HepG2 (cell line): ENCODE data around the gene TTLL6. TPM values are rescaled to one million over a fixed set of nuclear protein-coding genes. Genes with fewer than 3 reads are reported as not detected.

Experiments used
- ATAC-seq: fragments of 200-7000 bp; cut with Tn5 transposase; 3 replicates; pipeline ENCODE4 v1.9.1; 2020; ENCODE audit warnings: mild to moderate bottlenecking, moderate library complexity
- BruUV-seq: library from RNA; stranded (reverse); fragments of 400-500 nt; replicated peaks from 2 replicates; lab custom pipeline; 2021; lab: Mats Ljungman, UMichigan
- CTCF ChIA-PET: fragments of 300-600 bp; formaldehyde crosslinking; extraction: SDS; loops from one replicate; lab custom pipeline; 2021; ENCODE audit warnings: low total read pairs, inconsistent platforms, low intra/inter-chr PET ratio; lab: Yijun Ruan, JAX
- POLR2A ChIA-PET: fragments of 350-600 bp; sonication (Branson Sonifier 250); formaldehyde crosslinking; loops from one replicate; lab custom pipeline; 2020; ENCODE audit warnings: antibody characterized with exemption, inconsistent platforms; lab: Yijun Ruan, JAX
- DNase-seq: peaks from one replicate; pipeline ENCODE4 v3.0.0-alpha.2; 2015; ENCODE audit warnings: low spot score
- FAIRE-seq: peaks from 3 replicates; lab custom pipeline; 2011; peaks lifted over from hg19 to GRCh38; lab: Jason Lieb, UNC
- H2AFZ ChIP-seq: one replicate; pipeline ENCODE4 v1.6.1; 2011; ENCODE audit warnings: low read length, inconsistent platforms
- H3K27ac ChIP-seq: fragments of 300-600 bp; 3 replicates; pipeline ENCODE4 v1.8.0; 2011; ENCODE audit warnings: mixed run types, mild to moderate bottlenecking, mixed read lengths, low read length, inconsistent platforms; ENCODE audit not compliant: insufficient read depth; ENCODE audit errors: extremely low read length
- H3K27me3 ChIP-seq, 2 experiments: fragments of 200-600 bp in 1 of 2; 2 replicates in 1 of 2; 3 replicates in 1 of 2; pipeline versions ENCODE4 v1.6.0 to v1.8.0; 2011; ENCODE audit warnings: low read length in 2 of 2, mild to moderate bottlenecking in 2 of 2, moderate library complexity in 2 of 2, inconsistent platforms in 1 of 2; ENCODE audit not compliant: insufficient read depth in 2 of 2, control insufficient read depth in 1 of 2
- H3K36me3 ChIP-seq, 2 experiments: fragments of 200-600 bp in 1 of 2; replicated peaks in 1 of 2; 2 replicates in 1 of 2; 3 replicates in 1 of 2; pipeline versions ENCODE4 v1.5.1 to v1.8.0; 2011; ENCODE audit warnings: low read length in 2 of 2, inconsistent platforms in 1 of 2; ENCODE audit not compliant: insufficient read depth in 2 of 2, control insufficient read depth in 1 of 2
- H3K4me1 ChIP-seq: 2 replicates; pipeline ENCODE4 v1.5.1; 2012; ENCODE audit warnings: low read length, inconsistent platforms; ENCODE audit not compliant: insufficient read depth
- H3K4me2 ChIP-seq: 2 replicates; pipeline ENCODE4 v1.6.0; 2011; ENCODE audit warnings: low read depth, low read length, inconsistent platforms
- H3K4me3 ChIP-seq, 3 experiments: fragments of 200-600 bp in 1 of 3; sonication (generic), shearing (Covaris generic) in 1 of 3; replicated peaks in 1 of 3; 2 replicates each; pipeline ENCODE4 v1.5.1; 2011 to 2016; ENCODE audit warnings: low read length in 3 of 3, inconsistent platforms in 2 of 3, low read depth in 2 of 3, mild to moderate bottlenecking in 2 of 3, control low read depth in 1 of 3, mixed read lengths in 1 of 3; ENCODE audit not compliant: insufficient read depth in 1 of 3
- H3K79me2 ChIP-seq: one replicate; pipeline ENCODE4 v1.6.1; 2011; ENCODE audit warnings: low read length, inconsistent platforms; ENCODE audit not compliant: insufficient read depth
- H3K9ac ChIP-seq: 2 replicates; pipeline ENCODE4 v1.6.0; 2011; ENCODE audit warnings: mild to moderate bottlenecking, low read depth, low read length, inconsistent platforms; ENCODE audit not compliant: insufficient read depth
- H3K9me3 ChIP-seq: 2 replicates; pipeline ENCODE4 v1.5.1; 2012; ENCODE audit warnings: mild to moderate bottlenecking, low read length
- H4K20me1 ChIP-seq: 2 replicates; pipeline ENCODE4 v1.6.0; 2011; ENCODE audit warnings: inconsistent platforms, mild to moderate bottlenecking, low read length, moderate library complexity; ENCODE audit not compliant: insufficient read depth
- ARID5B ChIP-seq: IDR thresholded peaks from 2 replicates; pipeline ENCODE4 v1.4.0; 2020; ENCODE audit warnings: mild to moderate bottlenecking, missing genetic modification reagents
- LCORL ChIP-seq, 2 experiments: fragments of 450-650 bp in 1 of 2; sonication (generic) in 1 of 2; formaldehyde crosslinking in 1 of 2; IDR thresholded peaks; 2 replicates each; pipeline versions ENCODE4 v1.5.0 to v1.6.1; 2017 to 2020; ENCODE audit warnings: antibody characterized with exemption in 1 of 2, missing genetic modification reagents in 1 of 2
- PATZ1 ChIP-seq: sonication (generic); formaldehyde crosslinking; IDR thresholded peaks from 2 replicates; pipeline ENCODE4 v1.4.0; 2020; ENCODE audit warnings: missing genetic modification reagents
- POLR2G ChIP-seq: fragments of 200-400 bp; formaldehyde crosslinking; IDR thresholded peaks from 2 replicates; pipeline ENCODE4 v1.6.1; 2018; ENCODE audit warnings: mild to moderate bottlenecking, low read depth, low read length, moderate library complexity
- RARA ChIP-seq: IDR thresholded peaks from 2 replicates; pipeline ENCODE4 v1.6.1; 2016; ENCODE audit warnings: missing genetic modification reagents, missing compliant biosample characterization
- RXRB ChIP-seq: IDR thresholded peaks from 2 replicates; pipeline ENCODE4 v1.6.1; 2016; ENCODE audit warnings: borderline replicate concordance, missing genetic modification reagents, missing compliant biosample characterization
- SP5 ChIP-seq: IDR thresholded peaks from 2 replicates; pipeline ENCODE4 v1.6.1; 2016; ENCODE audit warnings: low read depth, borderline replicate concordance
- ZBTB2 ChIP-seq: sonication (generic); formaldehyde crosslinking; IDR thresholded peaks from 2 replicates; pipeline ENCODE4 v1.8.0; 2022; ENCODE audit warnings: low read depth, missing genetic modification reagents
- ZBTB7A ChIP-seq: sonication (generic); formaldehyde crosslinking; IDR thresholded peaks from 2 replicates; pipeline ENCODE4 v1.8.0; 2022; ENCODE audit warnings: mild to moderate bottlenecking, missing genetic modification reagents
- ZFP91 ChIP-seq: sonication (generic); formaldehyde crosslinking; IDR thresholded peaks from 2 replicates; pipeline ENCODE4 v1.9.0; 2022; ENCODE audit warnings: missing genetic modification reagents, mild to moderate bottlenecking, borderline replicate concordance
- ZNF572 ChIP-seq: sonication (generic); formaldehyde crosslinking; IDR thresholded peaks from 2 replicates; pipeline ENCODE4 v1.5.1; 2020; ENCODE audit warnings: mild to moderate bottlenecking, missing genetic modification reagents
- ZNF878 ChIP-seq: sonication (generic); formaldehyde crosslinking; IDR thresholded peaks from 2 replicates; pipeline ENCODE4 v1.8.1; 2023; ENCODE audit warnings: mild to moderate bottlenecking, missing genetic modification reagents, moderate library complexity
- WGBS: methylation state at CpG from one replicate; pipeline ENCODE4 v1.1.6; 2017; ENCODE audit warnings: low lambda C conversion rate; 5-methylcytosine and 5-hydroxymethylcytosine counted together
- in situ Hi-C: cut with HindIII; loops from 2 replicates; pipeline ENCODE4 v1.10.0; 2017; ENCODE audit warnings: low pct_unique_long_range_greater_than_20kb; ENCODE audit not compliant: extremely low pct_ligation_motif_present
- intact Hi-C: fragments of 100-400 bp; cut with micrococcal nuclease; formaldehyde crosslinking; loops from one replicate; pipeline ENCODE4 v1.10.0; 2022; ENCODE audit not compliant: unreplicated experiment
- polyA plus RNA-seq, 8 experiments: library from polyadenylated mRNA; depleted of rRNA in 3 of 8; stranded (reverse) in 7 of 8; unstranded in 1 of 8; fragments of >200 nt; fragmentation: Illumina TruSeq in 4 of 8; extraction: Trizol in 4 of 8; gene quantifications; 2 replicates each; pipeline versions ENCODE4 v1.2.1 to v1.2.3, GENCODE V29; 2011 to 2016; ENCODE audit warnings: low read depth in 4 of 8, missing spikeins in 1 of 8, mixed read lengths in 1 of 8; ENCODE audit not compliant: insufficient read depth in 1 of 8
- total RNA-seq, 5 experiments: library from RNA; depleted of rRNA; stranded (reverse); fragments of >200 nt; fragmentation: Illumina TruSeq; extraction: Trizol; gene quantifications; 2 replicates each; pipeline ENCODE4 v1.2.3, GENCODE V29; 2016; ENCODE audit warnings: low read depth in 1 of 5

TTLL6 gene
- total and polyA plus RNA-seq, 2 of the 13 experiments (the other 11 are each of a cell fraction or from before 2014, with no cell fraction given): 0.04 to 0.08 TPM

- no peak overlapping the region for H3K27ac ChIP-seq
- ChIA-PET CTCF (no interaction called here), POLR2A (no interaction called here)
- no peaks in the 10 kb centered on the region for H3K79me2 ChIP-seq
- BruUV-seq: no TSS peak
- in situ Hi-C loops (no loop called here), intact Hi-C loops (no loop called here)
- H4K20me1 ChIP-seq: peaks cover 4% of the 10 kb centered on the region; the same call in 1 of the 2 replicates
- H3K9ac ChIP-seq: no peak overlapping the region
- DNase-seq: no peak
- FAIRE-seq: no peak
- no peaks in the 10 kb centered on the region for H3K9me3 ChIP-seq
- H3K4me1 ChIP-seq: peaks cover 8% of the 10 kb centered on the region
- H3K4me2 ChIP-seq: peak overlapping the region; percentile 18
- WGBS: 18% methylated on average over 33 of the region's 50 CpGs
- peak; percentile 59 for ATAC-seq
- H3K27me3 ChIP-seq: peaks cover 12 to 92% of the 10 kb centered on the region in 2 experiments; a peak in 4 of 5 replicates
- H3K4me3 ChIP-seq: peak overlapping the region in 1 of 3 experiments; percentile 31; a peak in 1 of 6 replicates
- no peak overlapping the region for H2AFZ ChIP-seq
- no peaks in the 10 kb centered on the region for H3K36me3 ChIP-seq
- no peak for TF ChIP-seq ZNF572 (CRISPR knock-in tag)
- TF ChIP-seq ZNF878: no peak
- TF ChIP-seq ARID5B (CRISPR knock-in tag): peak; percentile 37; the same call in 1 of the 2 replicates
- TF ChIP-seq RXRB: peak; percentile 15; the same call in 1 of the 2 replicates
- TF ChIP-seq POLR2G: no peak
- peak; percentile 91 for TF ChIP-seq RARA (CRISPR knock-in tag)
- TF ChIP-seq LCORL (IDR thresholded peaks at IDR 0.05): no peak
- 0 out of 2 replicates have a peak, but pooled peaks have one; percentile 28 for TF ChIP-seq LCORL (CRISPR knock-in tag; IDR thresholded peaks at IDR 0.05)
- peak; percentile 14; the same call in 1 of the 2 replicates for TF ChIP-seq ZFP91 (CRISPR knock-in tag)
- TF ChIP-seq PATZ1 (CRISPR knock-in tag): peak; percentile 65; the same call in 1 of the 2 replicates
- no peak for TF ChIP-seq SP5
- TF ChIP-seq ZBTB7A: 0 out of 2 replicates have a peak, but pooled peaks have one; percentile 32
- TF ChIP-seq ZBTB2 (CRISPR knock-in tag): no peak
These were observed 84.1 kb downstream of the TTLL6 start for GRCh38 chr17:48732688-48733629.
